Measurements from ENCODE around the gene PLEKHG3. TPM values are rescaled to one million over a fixed set of nuclear protein-coding genes. Genes with fewer than 3 reads are reported as not detected.

The PLEKHG3 gene
- polyA plus RNA-seq, 3 donors from 2014 or later: 36.8 to 216 (median 71.4) TPM

DNA sequence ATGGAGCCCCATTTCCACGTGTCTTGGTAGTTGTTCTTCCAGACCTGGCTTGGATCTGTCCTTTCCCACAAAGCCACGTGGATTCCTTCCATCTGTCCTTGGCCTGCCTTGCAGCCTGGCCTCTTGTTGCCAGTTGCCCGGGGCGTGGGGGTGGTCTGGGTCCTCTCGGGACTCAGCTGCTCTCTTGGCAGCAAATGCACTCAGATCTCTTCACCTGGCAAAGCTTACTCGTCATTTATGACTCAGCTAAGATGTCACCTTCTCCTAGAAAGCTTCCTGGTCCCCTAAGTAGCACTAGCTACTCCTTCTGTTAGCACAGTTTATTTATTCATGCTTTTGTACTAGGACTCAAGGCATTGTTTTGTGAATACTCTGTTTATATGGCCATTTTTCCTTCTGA is 13.6 kb downstream of the PLEKHG3 start:
- no peak for DNase-seq
- peaks cover 0 to 10% (median 7%) of the 10 kb centered on the region in 3 donors for H3K27me3 Mint-ChIP-seq (ENCODE audit: low read depth in 3 of 3)
- peaks cover 0 to 3% (median 0%) of the 10 kb centered on the region in 6 donors for H3K9me3 Mint-ChIP-seq
- H3K27ac Mint-ChIP-seq: peak overlapping the region; percentile 93 to 99 (median 97)
- H3K4me1 Mint-ChIP-seq: peaks cover 100% of the 10 kb centered on the region in 2 donors
- peaks cover 8 to 26% (median 22%) of the 10 kb centered on the region in 3 donors for H3K36me3 Mint-ChIP-seq
- H3K4me3 Mint-ChIP-seq: peak overlapping the region; percentile 52 to 79 (median 76)

GRCh38 chr14:64718762-64719161 is 14.5 kb downstream of the PLEKHG3 start:
- H3K27ac Mint-ChIP-seq: peak overlapping the region; percentile 93 to 99 (median 97)

GRCh38 chr14:64719601-64720000 is 15.4 kb downstream of the PLEKHG3 start:
- Mint-ChIP-seq H3K9me3 (no peaks in the 10 kb centered on the region), H3K27me3 (ENCODE audit: low read depth in 3 of 3) (peaks cover 6 to 17% (median 16%) of the 10 kb centered on the region in 3 donors), H3K27ac (peak overlapping the region; percentile 96 to 99 (median 97)), H3K4me1 (peaks cover 100% of the 10 kb centered on the region in 2 donors), H3K36me3 (peaks cover 4 to 22% (median 19%) of the 10 kb centered on the region in 3 donors), H3K4me3 (peak overlapping the region; percentile 37 to 96 (median 89))
- no peak for DNase-seq

More at GRCh38 chr14:64718762-64719161, 14.5 kb downstream of the PLEKHG3 start:
- Mint-ChIP-seq H3K27me3 (ENCODE audit: low read depth in 3 of 3) (peaks cover 3 to 15% (median 11%) of the 10 kb centered on the region in 3 donors), H3K9me3 (peaks cover 0 to 3% (median 0%) of the 10 kb centered on the region in 6 donors), H3K36me3 (peaks cover 8 to 22% (median 20%) of the 10 kb centered on the region in 3 donors), H3K4me3 (peak overlapping the region; percentile 26 to 76 (median 58)), H3K4me1 (peaks cover 100% of the 10 kb centered on the region in 2 donors)
- no peak for DNase-seq

- DNase-seq: no peak
- H3K4me1 Mint-ChIP-seq: peaks cover 100% of the 10 kb centered on the region in 2 donors
- H3K27ac Mint-ChIP-seq: peak overlapping the region; percentile 96 to 99 (median 97)
- no peaks in the 10 kb centered on the region for H3K9me3 Mint-ChIP-seq
- peaks cover 6 to 17% (median 16%) of the 10 kb centered on the region in 3 donors for H3K27me3 Mint-ChIP-seq (ENCODE audit: low read depth in 3 of 3)
- peaks cover 4 to 19% (median 18%) of the 10 kb centered on the region in 3 donors for H3K36me3 Mint-ChIP-seq
- peak overlapping the region; percentile 37 to 96 (median 89) for H3K4me3 Mint-ChIP-seq
Measured at GRCh38 chr14:64720131-64720576, 15.9 kb downstream of the PLEKHG3 start.

DNA sequence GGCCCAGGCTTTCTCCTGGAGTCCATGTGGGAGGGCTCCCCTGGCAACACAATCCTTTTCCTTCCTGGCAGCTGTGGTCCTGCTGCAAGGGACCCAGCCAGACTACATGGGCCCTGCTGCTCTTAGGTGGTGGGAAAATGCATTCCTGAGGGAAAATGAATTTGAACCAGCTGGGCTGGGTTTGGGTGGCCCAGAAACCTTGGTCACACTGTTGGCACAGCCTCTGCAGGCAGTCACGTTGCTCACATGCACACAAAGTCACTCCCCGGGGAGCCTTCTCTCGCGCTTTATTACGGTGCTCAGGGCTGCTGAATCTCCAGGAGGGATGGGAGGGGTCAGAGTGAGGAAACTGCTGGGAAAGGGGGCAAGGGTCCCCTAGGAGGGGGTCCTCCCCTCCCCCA is 17.2 kb downstream of the PLEKHG3 start:
- H3K4me1 Mint-ChIP-seq: peaks cover 100% of the 10 kb centered on the region in 2 donors
- DNase-seq: no peak
- no peaks in the 10 kb centered on the region for H3K9me3 Mint-ChIP-seq
- H3K27me3 Mint-ChIP-seq (ENCODE audit: low read depth in 3 of 3): peaks cover 6 to 17% (median 16%) of the 10 kb centered on the region in 3 donors
- H3K36me3 Mint-ChIP-seq: peaks cover 4 to 19% (median 15%) of the 10 kb centered on the region in 3 donors
- peak overlapping the region; percentile 83 to 96 (median 93) for H3K4me3 Mint-ChIP-seq
- H3K27ac Mint-ChIP-seq: peak overlapping the region; percentile 96 to 99 (median 97)

- Mint-ChIP-seq H3K4me3 (peak overlapping the region; percentile 83 to 96 (median 93)), H3K9me3 (no peaks in the 10 kb centered on the region), H3K27me3 (ENCODE audit: low read depth in 3 of 3) (peaks cover 6 to 16% (median 11%) of the 10 kb centered on the region in 3 donors), H3K4me1 (peaks cover 100% of the 10 kb centered on the region in 2 donors), H3K27ac (peak overlapping the region; percentile 96 to 99 (median 97)), H3K36me3 (peaks cover 4 to 19% (median 14%) of the 10 kb centered on the region in 3 donors)
- no peak for DNase-seq
Measured at GRCh38 chr14:64721899-64722298, 17.7 kb downstream of the PLEKHG3 start.

- Mint-ChIP-seq H3K27ac (peak overlapping the region; percentile 96 to 99 (median 97)), H3K9me3 (no peaks in the 10 kb centered on the region), H3K27me3 (ENCODE audit: low read depth in 3 of 3) (peaks cover 9 to 16% (median 11%) of the 10 kb centered on the region in 3 donors), H3K36me3 (peaks cover 4 to 16% (median 13%) of the 10 kb centered on the region in 3 donors), H3K4me1 (peaks cover 100% of the 10 kb centered on the region in 2 donors), H3K4me3 (peak overlapping the region; percentile 83 to 96 (median 93))
- peak; percentile 82 to 84 (median 82) for DNase-seq
Measured at GRCh38 chr14:64722842-64723447, 18.7 kb downstream of the PLEKHG3 start.

- Mint-ChIP-seq H3K4me3 (peak overlapping the region; percentile 83 to 96 (median 93)), H3K4me1 (peaks cover 100% of the 10 kb centered on the region in 2 donors), H3K9me3 (no peaks in the 10 kb centered on the region), H3K36me3 (peaks cover 10 to 19% (median 17%) of the 10 kb centered on the region in 3 donors), H3K27ac (peak overlapping the region; percentile 96 to 99 (median 97)), H3K27me3 (ENCODE audit: low read depth in 3 of 3) (peaks cover 9 to 16% (median 11%) of the 10 kb centered on the region in 3 donors)
- peak; percentile 64 to 73 (median 72) for DNase-seq
Measured at GRCh38 chr14:64723691-64724577, 19.7 kb downstream of the PLEKHG3 start.

DNA sequence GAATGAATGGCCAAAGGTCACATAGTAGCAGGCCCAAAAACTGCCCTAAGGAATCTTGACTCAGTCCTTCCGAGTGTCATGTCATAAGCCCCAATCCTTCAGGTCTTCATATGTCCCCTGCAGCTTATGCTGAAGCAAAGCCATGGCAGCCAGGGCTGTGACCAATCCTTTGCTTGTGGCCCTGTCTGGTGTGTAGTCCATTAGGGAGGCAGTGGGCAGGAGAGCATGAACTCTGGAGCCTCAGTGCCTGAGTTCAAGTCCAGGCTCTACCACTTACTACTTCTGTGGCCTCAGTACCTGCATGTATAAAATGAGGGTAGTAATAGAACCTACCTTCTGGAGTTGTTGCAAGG is 20.3 kb downstream of the PLEKHG3 start:
- Mint-ChIP-seq H3K4me1 (peaks cover 100% of the 10 kb centered on the region in 2 donors), H3K27ac (peak overlapping the region; percentile 96 to 99 (median 97)), H3K36me3 (peaks cover 15 to 25% (median 22%) of the 10 kb centered on the region in 3 donors), H3K4me3 (peak overlapping the region; percentile 83 to 96 (median 93)), H3K27me3 (ENCODE audit: low read depth in 3 of 3) (peaks cover 9 to 16% (median 11%) of the 10 kb centered on the region in 3 donors), H3K9me3 (no peaks in the 10 kb centered on the region)
- no peak for DNase-seq

DNA sequence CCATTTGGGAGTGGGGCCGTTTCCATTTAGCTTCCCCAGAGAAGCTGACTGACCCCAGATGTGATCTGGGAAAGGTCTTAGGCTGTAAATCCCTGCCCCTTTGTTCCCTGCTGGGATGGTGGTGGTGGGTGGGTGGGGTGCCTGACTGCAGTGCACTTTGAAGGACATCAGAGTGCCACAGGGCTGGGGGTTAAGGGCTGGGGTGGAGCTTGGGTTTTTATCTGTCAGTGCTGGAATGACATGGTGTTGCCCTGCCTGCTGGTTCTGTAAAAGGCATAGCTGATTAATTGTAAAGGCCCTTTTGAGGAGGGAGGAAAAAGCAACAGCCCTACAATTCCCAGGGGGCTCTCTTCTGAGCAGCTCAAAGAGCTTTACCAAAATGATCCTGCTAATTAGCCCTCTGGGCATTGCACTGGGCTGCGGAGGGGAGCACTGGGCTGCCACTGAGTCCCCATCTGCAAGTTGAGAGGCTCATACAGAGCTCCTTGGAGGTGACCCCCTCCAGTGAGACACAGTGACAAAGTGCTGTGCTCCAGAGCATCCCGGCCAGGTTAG is 21.1 kb downstream of the PLEKHG3 start:
- Mint-ChIP-seq H3K36me3 (peaks cover 18 to 29% (median 23%) of the 10 kb centered on the region in 3 donors), H3K9me3 (no peaks in the 10 kb centered on the region), H3K27me3 (ENCODE audit: low read depth in 3 of 3) (peaks cover 9 to 12% (median 11%) of the 10 kb centered on the region in 3 donors), H3K4me1 (peaks cover 100% of the 10 kb centered on the region in 2 donors), H3K27ac (peak overlapping the region; percentile 96 to 99 (median 97)), H3K4me3 (peak overlapping the region; percentile 83 to 96 (median 93))
- no peak for DNase-seq

- peaks cover 96 to 99% of the 10 kb centered on the region in 2 donors for H3K4me1 Mint-ChIP-seq
- peaks cover 20 to 29% (median 26%) of the 10 kb centered on the region in 3 donors for H3K36me3 Mint-ChIP-seq
- no peak for DNase-seq
- H3K27me3 Mint-ChIP-seq (ENCODE audit: low read depth in 3 of 3): peaks cover 9 to 12% (median 11%) of the 10 kb centered on the region in 3 donors
- peak overlapping the region; percentile 96 to 99 (median 97) for H3K27ac Mint-ChIP-seq
- H3K4me3 Mint-ChIP-seq: peak overlapping the region; percentile 83 to 96 (median 93)
- H3K9me3 Mint-ChIP-seq: no peaks in the 10 kb centered on the region
Measured at GRCh38 chr14:64725879-64726584, 21.8 kb downstream of the PLEKHG3 start.

- Mint-ChIP-seq H3K36me3 (peaks cover 24 to 32% (median 29%) of the 10 kb centered on the region in 3 donors), H3K4me1 (peaks cover 95 to 97% of the 10 kb centered on the region in 2 donors), H3K27me3 (ENCODE audit: low read depth in 3 of 3) (peaks cover 9 to 12% (median 12%) of the 10 kb centered on the region in 3 donors), H3K9me3 (no peaks in the 10 kb centered on the region), H3K27ac (peak overlapping the region; percentile 96 to 99 (median 97)), H3K4me3 (peak overlapping the region; percentile 83 to 96 (median 93))
- DNase-seq: no peak
Measured at GRCh38 chr14:64726585-64726890, 22.3 kb downstream of the PLEKHG3 start.

Measured in immature natural killer cell (primary cell).